Vagina (tissue), 2 donors: ENCODE measurements around the gene SNX24.

Experiments used
- POLR2A ChIP-seq, 2 donors: fragments of 450-650 bp; IDR thresholded peaks; one replicate each; pipeline ENCODE4 v1.6.1; 2017; ENCODE audit warnings: antibody characterized with exemption in 2 of 2, mild to moderate bottlenecking in 2 of 2, moderate library complexity in 2 of 2
- TF ChIP-seq, protein P1 (sequence below), 3 experiments: fragments of 450-650 bp in 2 of 3; fragments of 200-600 bp in 1 of 3; sonication (generic) in 1 of 3; IDR thresholded peaks; one replicate each; pipeline ENCODE4 v1.5.1; 2017 to 2019; ENCODE audit warnings: antibody characterized with exemption in 3 of 3, mild to moderate bottlenecking in 2 of 3, moderate library complexity in 2 of 3

DNA sequence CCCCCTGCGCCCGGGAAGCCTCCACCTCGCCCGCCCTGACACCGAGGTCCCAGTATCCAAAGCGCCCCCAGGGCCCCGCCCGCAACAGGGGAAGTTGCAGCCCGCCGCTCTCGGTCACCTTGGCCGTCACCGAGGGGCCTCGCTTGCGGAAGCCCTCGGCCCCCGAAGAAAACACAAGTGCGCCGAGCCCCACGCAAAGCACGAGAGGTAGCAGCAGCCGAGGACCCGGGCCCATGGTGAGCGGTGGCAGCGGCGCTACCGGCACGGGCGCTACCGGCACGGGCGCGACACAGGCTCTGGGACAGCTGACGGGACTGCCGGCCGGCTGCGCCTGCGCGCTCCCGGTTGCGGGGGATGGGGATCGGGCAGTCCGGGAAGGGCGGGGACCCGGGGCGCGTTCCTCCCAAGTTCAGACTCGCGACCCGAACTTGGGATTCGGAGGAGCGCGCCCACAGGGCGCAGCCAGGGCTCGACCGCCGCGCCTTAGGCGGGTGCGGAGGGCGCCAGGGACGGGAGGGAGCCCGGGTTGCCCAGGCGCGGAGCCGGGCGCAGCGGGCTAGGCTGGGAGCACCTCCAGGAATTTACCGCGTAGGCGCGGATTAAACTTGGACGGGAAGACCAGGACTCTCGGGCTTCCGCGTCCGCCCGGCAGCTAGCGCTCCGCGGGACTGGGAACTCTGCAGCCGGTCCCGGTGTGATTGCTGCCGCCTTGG, 191.1 kb downstream of the SNX24 start, which contains the start of gene PPIC:
- TF ChIP-seq, protein P1, sequence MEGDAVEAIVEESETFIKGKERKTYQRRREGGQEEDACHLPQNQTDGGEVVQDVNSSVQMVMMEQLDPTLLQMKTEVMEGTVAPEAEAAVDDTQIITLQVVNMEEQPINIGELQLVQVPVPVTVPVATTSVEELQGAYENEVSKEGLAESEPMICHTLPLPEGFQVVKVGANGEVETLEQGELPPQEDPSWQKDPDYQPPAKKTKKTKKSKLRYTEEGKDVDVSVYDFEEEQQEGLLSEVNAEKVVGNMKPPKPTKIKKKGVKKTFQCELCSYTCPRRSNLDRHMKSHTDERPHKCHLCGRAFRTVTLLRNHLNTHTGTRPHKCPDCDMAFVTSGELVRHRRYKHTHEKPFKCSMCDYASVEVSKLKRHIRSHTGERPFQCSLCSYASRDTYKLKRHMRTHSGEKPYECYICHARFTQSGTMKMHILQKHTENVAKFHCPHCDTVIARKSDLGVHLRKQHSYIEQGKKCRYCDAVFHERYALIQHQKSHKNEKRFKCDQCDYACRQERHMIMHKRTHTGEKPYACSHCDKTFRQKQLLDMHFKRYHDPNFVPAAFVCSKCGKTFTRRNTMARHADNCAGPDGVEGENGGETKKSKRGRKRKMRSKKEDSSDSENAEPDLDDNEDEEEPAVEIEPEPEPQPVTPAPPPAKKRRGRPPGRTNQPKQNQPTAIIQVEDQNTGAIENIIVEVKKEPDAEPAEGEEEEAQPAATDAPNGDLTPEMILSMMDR (IDR thresholded peaks at IDR 0.05): no peak
- TF ChIP-seq POLR2A (IDR thresholded peaks at IDR 0.05): no peak
